ENCODE data around the gene TMPRSS6.

Gene TMPRSS6

GRCh38 chr22:37057796-37058510 is 51.6 kb downstream of the TMPRSS6 start:
- no peak for TF ChIP-seq CTCF (IDR thresholded peaks at IDR 0.05; ENCODE audit: insufficient read depth, missing control alignments)
- DNase-seq (ENCODE audit: insufficient read length, low spot score), result no peak
- FAIRE-seq, result no peak

GRCh38 chr22:37057226-37057625 is 52.3 kb downstream of the TMPRSS6 start:
- no peak for DNase-seq (ENCODE audit: insufficient read length, low spot score)
- FAIRE-seq, result no peak

GRCh38 chr22:37056246-37056645 is 53.3 kb downstream of the TMPRSS6 start:
- DNase-seq (ENCODE audit: insufficient read length, low spot score) (no peak), FAIRE-seq (no peak)
- no peak for TF ChIP-seq CTCF (IDR thresholded peaks at IDR 0.05; ENCODE audit: insufficient read depth, missing control alignments)

More at GRCh38 chr22:37057226-37057625, 52.3 kb downstream of the TMPRSS6 start:
- no peak for TF ChIP-seq CTCF (IDR thresholded peaks at IDR 0.05; ENCODE audit: insufficient read depth, missing control alignments)

- FAIRE-seq (no peak), DNase-seq (ENCODE audit: insufficient read length, low spot score) (no peak)
- no peak for TF ChIP-seq CTCF (IDR thresholded peaks at IDR 0.05; ENCODE audit: insufficient read depth, missing control alignments)
Observed at GRCh38 chr22:37054600-37055365, 54.7 kb downstream of the TMPRSS6 start.

GRCh38 chr22:37054056-37054395 is 55.5 kb downstream of the TMPRSS6 start:
- FAIRE-seq (no peak), DNase-seq (ENCODE audit: insufficient read length, low spot score) (peak; percentile 55)
- TF ChIP-seq CTCF (IDR thresholded peaks at IDR 0.05; ENCODE audit: insufficient read depth, missing control alignments), result no peak

GRCh38 chr22:37053310-37054055 is 56.0 kb downstream of the TMPRSS6 start:
- TF ChIP-seq CTCF (IDR thresholded peaks at IDR 0.05; ENCODE audit: insufficient read depth, missing control alignments), result no peak
- FAIRE-seq (no peak), DNase-seq (ENCODE audit: insufficient read length, low spot score) (no peak)
